WTC11 (cell line): ENCODE results near the gene MELK. TPM values are rescaled to one million over a fixed set of nuclear protein-coding genes. Genes with fewer than 3 reads are reported as not detected.

ENCODE experiments used
- ATAC-seq: fragments of 200-7000 bp; cut with Tn5 transposase; 2 replicates; pipeline ENCODE4 v1.10.0; 2021; ENCODE audit warnings: mild to moderate bottlenecking, moderate library complexity
- CTCF ChIA-PET: fragments of 300-600 bp; sonication (Branson Sonifier 250); formaldehyde crosslinking; loops from one replicate; lab custom pipeline; 2021; ENCODE audit warnings: antibody characterized with exemption; lab: Charles Lee
- POLR2A ChIA-PET: fragments of 350-600 bp; sonication (Branson Sonifier 250); formaldehyde crosslinking; loops from one replicate; lab custom pipeline; 2021; ENCODE audit warnings: antibody characterized with exemption; lab: Charles Lee
- DNase-seq: peaks from one replicate; pipeline ENCODE4 v3.0.0; 2021; ENCODE audit warnings: low spot score
- H3K27ac Mint-ChIP-seq: 2 replicates; pipeline ENCODE4 v1.8.0; 2021; ENCODE audit warnings: mixed read lengths
- H3K27me3 Mint-ChIP-seq: 2 replicates; pipeline ENCODE4 v1.8.0; 2021; ENCODE audit warnings: low read depth, mild to moderate bottlenecking, moderate library complexity, mixed read lengths
- H3K36me3 Mint-ChIP-seq: 2 replicates; pipeline ENCODE4 v1.8.0; 2021; ENCODE audit warnings: mixed read lengths
- H3K4me1 Mint-ChIP-seq: 2 replicates; pipeline ENCODE4 v1.8.0; 2022; ENCODE audit warnings: mixed read lengths
- H3K4me3 Mint-ChIP-seq: 2 replicates; pipeline ENCODE4 v1.8.0; 2021; ENCODE audit warnings: mild to moderate bottlenecking, moderate library complexity, mixed read lengths
- H3K9me3 Mint-ChIP-seq: 2 replicates; pipeline ENCODE4 v1.8.0; 2021; ENCODE audit warnings: mixed read lengths
- ARID4B ChIP-seq: sonication (generic); formaldehyde crosslinking; IDR thresholded peaks from 2 replicates; pipeline ENCODE4 v1.8.0; 2023; ENCODE audit warnings: missing genetic modification reagents, mild to moderate bottlenecking, borderline replicate concordance
- CREB1 ChIP-seq: sonication (generic); formaldehyde crosslinking; IDR thresholded peaks from 2 replicates; pipeline ENCODE4 v1.8.0; 2023; ENCODE audit warnings: mild to moderate bottlenecking, missing genetic modification reagents
- CREM ChIP-seq: sonication (generic); formaldehyde crosslinking; IDR thresholded peaks from 2 replicates; pipeline ENCODE4 v1.8.1; 2022; ENCODE audit warnings: mild to moderate bottlenecking, missing genetic modification reagents, moderate library complexity
- CTCF ChIP-seq: fragments of 200-600 bp; IDR thresholded peaks from 2 replicates; pipeline ENCODE4 v1.8.0; 2022; ENCODE audit warnings: antibody characterized with exemption
- GRHL2 ChIP-seq: fragments of 250-450 bp; sonication (Bioruptor Pico); IDR thresholded peaks from 2 replicates; pipeline ENCODE4 v1.8.0; 2022; ENCODE audit warnings: mild to moderate bottlenecking, moderate library complexity; ENCODE audit not compliant: insufficient replicate concordance, severe bottlenecking
- HMGA2 ChIP-seq: fragments of 250-450 bp; sonication (Bioruptor Pico); IDR thresholded peaks from 2 replicates; pipeline ENCODE4 v1.4.0; 2021; ENCODE audit warnings: mild to moderate bottlenecking, moderate library complexity
- MXD4 ChIP-seq: fragments of 250-450 bp; sonication (Bioruptor Pico); IDR thresholded peaks from 2 replicates; pipeline ENCODE4 v1.8.0; 2021; ENCODE audit warnings: mild to moderate bottlenecking, moderate library complexity, borderline replicate concordance
- NR1H2 ChIP-seq: sonication (generic); formaldehyde crosslinking; IDR thresholded peaks from 2 replicates; pipeline ENCODE4 v1.9.0; 2021; ENCODE audit warnings: mild to moderate bottlenecking, moderate library complexity, missing genetic modification reagents
- PRDM15 ChIP-seq: sonication (generic); formaldehyde crosslinking; IDR thresholded peaks from 2 replicates; pipeline ENCODE4 v1.8.0; 2022; ENCODE audit warnings: missing genetic modification reagents
- TEAD4 ChIP-seq: sonication (generic); formaldehyde crosslinking; IDR thresholded peaks from 2 replicates; pipeline ENCODE4 v1.8.0; 2022; ENCODE audit warnings: mild to moderate bottlenecking, missing genetic modification reagents
- USF2 ChIP-seq: sonication (generic); formaldehyde crosslinking; IDR thresholded peaks from 2 replicates; pipeline ENCODE4 v1.8.1; 2023; ENCODE audit warnings: mild to moderate bottlenecking, missing genetic modification reagents, moderate library complexity
- total RNA-seq: library from RNA; stranded (reverse); gene quantifications from 3 replicates; pipeline ENCODE4 v1.2.3, GENCODE V29; 2021

The MELK gene
- total RNA-seq, 1 experiment from 2014 or later, result 53.2 TPM

GRCh38 chr9:36721846-36722588, 149.3 kb downstream of the MELK start:
- H3K4me1 Mint-ChIP-seq, result peaks cover 13% of the 10 kb centered on the region
- ChIA-PET CTCF (no interaction called here), POLR2A (interaction anchor here (0.6 kb wide), 1 partner anchor 240 kb away, joined by 4 read pairs; no protein-coding TSS in a partner anchor)
- no peak for DNase-seq
- ATAC-seq, result no peak
- H3K9me3 Mint-ChIP-seq, result peaks cover 7% of the 10 kb centered on the region; the same call in 1 of the 2 replicates
- H3K36me3 Mint-ChIP-seq, result no peaks in the 10 kb centered on the region
- H3K4me3 Mint-ChIP-seq, result no peak overlapping the region
- no peak for TF ChIP-seq MXD4
- no peak for TF ChIP-seq HMGA2 (CRISPR knock-in tag)
- no peak for TF ChIP-seq TEAD4 (CRISPR knock-in tag)
- no peak for TF ChIP-seq NR1H2 (CRISPR knock-in tag)
- TF ChIP-seq PRDM15 (CRISPR knock-in tag), result no peak
- TF ChIP-seq CTCF, result no peak
- TF ChIP-seq CREB1 (CRISPR knock-in tag), result no peak
- no peak for TF ChIP-seq ARID4B (CRISPR knock-in tag)
- TF ChIP-seq GRHL2, result no peak
- no peak overlapping the region for H3K27ac Mint-ChIP-seq
- H3K27me3 Mint-ChIP-seq, result no peaks in the 10 kb centered on the region; the same call in 1 of the 2 replicates

GRCh38 chr9:36725777-36726356, 153.2 kb downstream of the MELK start:
- TF ChIP-seq CREM (CRISPR knock-in tag), result no peak
- TF ChIP-seq USF2, result peak; percentile 50; the same call in 1 of the 2 replicates
- CTCF ChIA-PET, result interaction anchor here (0.8 to 1.7 kb wide), 4 partner anchors 91 to 319 kb away, joined by 3 to 6 read pairs (median 4); no protein-coding TSS in a partner anchor
- H3K27ac Mint-ChIP-seq, result peak overlapping the region; percentile 60; the same call in 1 of the 2 replicates
- peaks cover 21% of the 10 kb centered on the region for H3K4me1 Mint-ChIP-seq
- H3K36me3 Mint-ChIP-seq, result no peaks in the 10 kb centered on the region
- peak; percentile 41 for DNase-seq
- no peaks in the 10 kb centered on the region; the same call in 1 of the 2 replicates for H3K27me3 Mint-ChIP-seq
- ATAC-seq, result peak; percentile 93
- POLR2A ChIA-PET, result interaction anchor here (0.6 to 0.7 kb wide), 2 partner anchors 40 kb away, joined by 3 to 4 read pairs; no protein-coding TSS in a partner anchor
- peaks cover 7% of the 10 kb centered on the region; the same call in 1 of the 2 replicates for H3K9me3 Mint-ChIP-seq
- H3K4me3 Mint-ChIP-seq, result no peak overlapping the region

Other genes starting within 250 kb of the MELK start
- 56.4 to 64.7 TPM (median 59.2 TPM) in 3 replicates for gene RNF38, start 172.6 kb upstream of the MELK start, total RNA-seq